Measurements from ENCODE around the gene TSPAN7. TPM values are rescaled to one million over a fixed set of nuclear protein-coding genes. Genes with fewer than 3 reads are reported as not detected.

The TSPAN7 gene
- total and polyA plus RNA-seq, 2 of the 8 experiments (the other 6 are each of a cell fraction or from before 2014, with no cell fraction given): 32.1 to 37.7 TPM

- no peak overlapping the region for H3K23ac ChIP-seq (ENCODE audit: insufficient read length)
- no peak overlapping the region for H4K8ac ChIP-seq (ENCODE audit: extremely low read depth, insufficient read depth, low read length)
- POLR2A ChIA-PET (ENCODE audit: partially characterized antibody): no interaction called here
- H3K27ac ChIP-seq (ENCODE audit: low read depth, low read length): no peak overlapping the region
- no peak overlapping the region for H2AK5ac ChIP-seq (ENCODE audit: low read depth, low read length)
- H3K79me2 ChIP-seq (ENCODE audit: control insufficient read depth in 1 of 2, insufficient read depth in 2 of 2, low read length in 2 of 2): no peaks in the 10 kb centered on the region
- H4K20me1 ChIP-seq (replicated peaks in 1 of 2; ENCODE audit: control insufficient read depth in 1 of 2, insufficient read depth in 2 of 2, low read length in 2 of 2): no peaks in the 10 kb centered on the region
- CTCF ChIA-PET (ENCODE audit: partially characterized antibody): no interaction called here
- H3K36me3 ChIP-seq (ENCODE audit: control insufficient read depth in 2 of 4, insufficient read depth in 4 of 4, low read length in 3 of 4): no peaks in the 10 kb centered on the region
- H3K14ac ChIP-seq (ENCODE audit: insufficient read length): no peak overlapping the region
- 90% methylated on average over 1 of the region's 1 CpG; no CpG with 5 or more reads in 1 of the 2 experiments for WGBS, 2 experiments (ENCODE audit: extremely low coverage in 1 of 2, insufficient coverage in 1 of 2, insufficient read length in 1 of 2, insufficient replicate concordance in 2 of 2, low coverage in 1 of 2, low lambda C conversion rate in 2 of 2, missing lambda C conversion rate in 1 of 2)
- no peaks in the 10 kb centered on the region for H3K23me2 ChIP-seq (ENCODE audit: low read depth, low read length)
- no peak overlapping the region for H4K5ac ChIP-seq (ENCODE audit: insufficient read length, low read depth, low read length)
- H3K4ac ChIP-seq (replicated peaks; ENCODE audit: insufficient read length, low read depth, low read length): no peak overlapping the region
- no peaks in the 10 kb centered on the region for H3K79me1 ChIP-seq (ENCODE audit: low read depth, low read length)
- no peak overlapping the region for H4K91ac ChIP-seq (replicated peaks; ENCODE audit: insufficient read length, low read length)
- H2BK12ac ChIP-seq (ENCODE audit: low read depth, low read length): no peak overlapping the region
- no peaks in the 10 kb centered on the region for H3K4me1 ChIP-seq (replicated peaks in 1 of 4; ENCODE audit: control insufficient read depth in 3 of 4, insufficient read depth in 4 of 4, low read length in 3 of 4)
- H3K4me2 ChIP-seq (ENCODE audit: insufficient read depth in 1 of 2, low read depth in 2 of 2, low read length in 2 of 2): no peak overlapping the region
- H3K18ac ChIP-seq (ENCODE audit: extremely low read depth, low read length): no peak overlapping the region
- H2BK5ac ChIP-seq (ENCODE audit: low read depth, low read length): no peak overlapping the region
- no peak overlapping the region for H2BK15ac ChIP-seq (ENCODE audit: low read length)
- H3K9me3 ChIP-seq (ENCODE audit: insufficient read depth in 2 of 2, low read depth in 1 of 2, low read length in 1 of 2): no peaks in the 10 kb centered on the region
- DNase-seq (ENCODE audit: low read depth in 1 of 2, low spot score in 2 of 2): no peak
- FAIRE-seq: no peak
- H2AFZ ChIP-seq (ENCODE audit: low read length): no peak overlapping the region
- H3K27me3 ChIP-seq (replicated peaks in 1 of 4; ENCODE audit: control insufficient read depth in 3 of 4, extremely low read depth in 1 of 4, insufficient read depth in 3 of 4, low read length in 3 of 4): no peaks in the 10 kb centered on the region
- H3K9ac ChIP-seq (replicated peaks in 1 of 4; ENCODE audit: extremely low read depth in 1 of 4, low read depth in 3 of 4, low read length in 3 of 4): no peak overlapping the region
- no peak overlapping the region for H3K4me3 ChIP-seq (ENCODE audit: extremely low read depth in 1 of 4, insufficient read depth in 2 of 4, low read depth in 3 of 4, low read length in 4 of 4)
- no peak overlapping the region for H2BK20ac ChIP-seq (ENCODE audit: low read length)
- H2BK120ac ChIP-seq (replicated peaks; ENCODE audit: low read depth, low read length): no peak overlapping the region
- H3K56ac ChIP-seq (replicated peaks; ENCODE audit: insufficient read length, low read depth, low read length): no peak overlapping the region
- no peak for TF ChIP-seq SP1 (IDR thresholded peaks at IDR 0.05; ENCODE audit: low read depth, low read length)
- TF ChIP-seq POLR2AphosphoS5 (IDR thresholded peaks at IDR 0.05; ENCODE audit: low read depth, low read length): no peak
- no peak for TF ChIP-seq ZNF274 (IDR thresholded peaks at IDR 0.05; ENCODE audit: borderline replicate concordance, extremely low read depth, low read length)
- no peak for TF ChIP-seq RNF2 (IDR thresholded peaks at IDR 0.05; ENCODE audit: borderline replicate concordance, low read depth, low read length, missing control alignments, poor library complexity, severe bottlenecking)
- no peak for TF ChIP-seq ASH2L (IDR thresholded peaks at IDR 0.05; ENCODE audit: low read length)
- TF ChIP-seq PHF8 (conservative IDR thresholded peaks at IDR 0.05; ENCODE audit: low read depth, low read length): no peak
- TF ChIP-seq SIRT6 (IDR thresholded peaks at IDR 0.05; ENCODE audit: low read length): no peak
- TF ChIP-seq CTBP2 (IDR thresholded peaks at IDR 0.05; ENCODE audit: borderline replicate concordance, insufficient read depth, insufficient read length, low read length): no peak
- no peak for TF ChIP-seq SAP30 (IDR thresholded peaks at IDR 0.05; ENCODE audit: insufficient read depth, insufficient replicate concordance, low read length)
- no peak for TF ChIP-seq KDM1A (IDR thresholded peaks at IDR 0.05; ENCODE audit: borderline replicate concordance, low read length)
- no peak for TF ChIP-seq EP300 (IDR thresholded peaks at IDR 0.05; ENCODE audit: borderline replicate concordance in 1 of 2, low read depth in 2 of 2, low read length in 2 of 2)
- TF ChIP-seq, protein P1, sequence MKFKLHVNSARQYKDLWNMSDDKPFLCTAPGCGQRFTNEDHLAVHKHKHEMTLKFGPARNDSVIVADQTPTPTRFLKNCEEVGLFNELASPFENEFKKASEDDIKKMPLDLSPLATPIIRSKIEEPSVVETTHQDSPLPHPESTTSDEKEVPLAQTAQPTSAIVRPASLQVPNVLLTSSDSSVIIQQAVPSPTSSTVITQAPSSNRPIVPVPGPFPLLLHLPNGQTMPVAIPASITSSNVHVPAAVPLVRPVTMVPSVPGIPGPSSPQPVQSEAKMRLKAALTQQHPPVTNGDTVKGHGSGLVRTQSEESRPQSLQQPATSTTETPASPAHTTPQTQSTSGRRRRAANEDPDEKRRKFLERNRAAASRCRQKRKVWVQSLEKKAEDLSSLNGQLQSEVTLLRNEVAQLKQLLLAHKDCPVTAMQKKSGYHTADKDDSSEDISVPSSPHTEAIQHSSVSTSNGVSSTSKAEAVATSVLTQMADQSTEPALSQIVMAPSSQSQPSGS (IDR thresholded peaks at IDR 0.05; ENCODE audit: low read length): no peak
- TF ChIP-seq BACH1 (IDR thresholded peaks at IDR 0.05; ENCODE audit: low read length): no peak
These were observed 171.5 kb downstream of the TSPAN7 start for GRCh38 chrX:38732866-38733265.

All from H1 (cell line).